HCT116 (cell line): Measurements from ENCODE around the gene CNTNAP5.

ENCODE experiments used
- EZH2 ChIP-seq: fragments of 200-600 bp; sonication (generic); IDR thresholded peaks from 2 replicates; pipeline ENCODE4 v1.6.1; 2017; ENCODE audit warnings: antibody characterized with exemption, mixed run types
- POLR2A ChIP-seq: IDR thresholded peaks from 2 replicates; pipeline ENCODE4 v1.7.0; 2011; ENCODE audit warnings: borderline replicate concordance; ENCODE audit not compliant: insufficient read depth, insufficient read length; ENCODE audit errors: extremely low read depth
- RAD21 ChIP-seq: IDR thresholded peaks from 2 replicates; pipeline ENCODE4 v1.6.1; 2012; ENCODE audit warnings: low read depth, mild to moderate bottlenecking
- YY1 ChIP-seq: IDR thresholded peaks from 2 replicates; pipeline ENCODE4 v1.6.1; 2011; ENCODE audit warnings: low read length, low read depth, moderate library complexity, mild to moderate bottlenecking; ENCODE audit not compliant: insufficient replicate concordance; ENCODE audit errors: extremely low read depth
- TF ChIP-seq, protein P1 (sequence below), 3 experiments: fragments of 200-600 bp in 1 of 3; sonication (generic) in 1 of 3; IDR thresholded peaks in 2 of 3; conservative IDR thresholded peaks in 1 of 3; 2 replicates each; pipeline ENCODE4 v1.5.1; 2012 to 2017; ENCODE audit warnings: low read depth in 2 of 3, low read length in 2 of 3, antibody characterized with exemption in 1 of 3, borderline replicate concordance in 1 of 3, control low read depth in 1 of 3, mild to moderate bottlenecking in 1 of 3, mixed read lengths in 1 of 3, mixed run types in 1 of 3, moderate library complexity in 1 of 3; ENCODE audit not compliant: insufficient read depth in 1 of 3

DNA sequence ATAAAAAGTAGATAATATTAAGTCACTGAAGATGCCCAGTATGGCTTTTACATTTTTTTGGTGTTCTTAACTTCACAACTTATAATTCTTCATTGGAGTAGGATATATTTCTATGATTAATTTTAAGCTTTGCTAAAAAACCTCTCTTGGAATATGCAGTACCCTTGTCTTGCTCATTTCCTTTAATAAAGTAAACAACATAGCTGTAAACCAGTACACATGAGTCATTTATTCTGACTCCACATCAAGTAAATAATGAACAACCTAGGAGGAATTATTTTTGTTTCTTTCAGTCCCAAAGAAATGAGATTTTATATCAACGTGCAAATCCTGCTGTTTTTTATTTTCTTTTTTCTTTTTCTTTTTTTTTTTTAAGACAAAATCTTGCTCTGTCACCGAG lies 869.1 kb downstream of the CNTNAP5 start:
- TF ChIP-seq POLR2A (no peak), EZH2 (no peak), RAD21 (no peak), YY1 (no peak)
- TF ChIP-seq, protein P1, sequence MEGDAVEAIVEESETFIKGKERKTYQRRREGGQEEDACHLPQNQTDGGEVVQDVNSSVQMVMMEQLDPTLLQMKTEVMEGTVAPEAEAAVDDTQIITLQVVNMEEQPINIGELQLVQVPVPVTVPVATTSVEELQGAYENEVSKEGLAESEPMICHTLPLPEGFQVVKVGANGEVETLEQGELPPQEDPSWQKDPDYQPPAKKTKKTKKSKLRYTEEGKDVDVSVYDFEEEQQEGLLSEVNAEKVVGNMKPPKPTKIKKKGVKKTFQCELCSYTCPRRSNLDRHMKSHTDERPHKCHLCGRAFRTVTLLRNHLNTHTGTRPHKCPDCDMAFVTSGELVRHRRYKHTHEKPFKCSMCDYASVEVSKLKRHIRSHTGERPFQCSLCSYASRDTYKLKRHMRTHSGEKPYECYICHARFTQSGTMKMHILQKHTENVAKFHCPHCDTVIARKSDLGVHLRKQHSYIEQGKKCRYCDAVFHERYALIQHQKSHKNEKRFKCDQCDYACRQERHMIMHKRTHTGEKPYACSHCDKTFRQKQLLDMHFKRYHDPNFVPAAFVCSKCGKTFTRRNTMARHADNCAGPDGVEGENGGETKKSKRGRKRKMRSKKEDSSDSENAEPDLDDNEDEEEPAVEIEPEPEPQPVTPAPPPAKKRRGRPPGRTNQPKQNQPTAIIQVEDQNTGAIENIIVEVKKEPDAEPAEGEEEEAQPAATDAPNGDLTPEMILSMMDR (IDR thresholded peaks at IDR 0.05 in 2 of 3, conservative IDR thresholded peaks at IDR 0.05 in 1 of 3; ENCODE audit: borderline replicate concordance in 1 of 3, insufficient read depth in 1 of 3, low read depth in 2 of 3, low read length in 2 of 3): no peak
